IMR-90 (cell line): ENCODE data around the gene ATG101. TPM values are rescaled to one million over a fixed set of nuclear protein-coding genes. Genes with fewer than 3 reads are reported as not detected.

ENCODE experiments used
- ATAC-seq: fragments of 200-7000 bp; cut with Tn5 transposase; 2 replicates; pipeline ENCODE4 v1.9.1; 2020; ENCODE audit warnings: low read depth, mild to moderate bottlenecking, moderate library complexity
- BruUV-seq: library from RNA; stranded (reverse); fragments of 400-500 nt; replicated peaks from 2 replicates; lab custom pipeline; 2021; lab: Mats Ljungman, UMichigan
- CTCF ChIA-PET: fragments of 300-600 bp; formaldehyde crosslinking; extraction: SDS; loops from one replicate; lab custom pipeline; 2021; ENCODE audit warnings: antibody characterized with exemption; lab: Yijun Ruan, JAX
- POLR2A ChIA-PET: fragments of 300-600 bp; sonication (Branson Sonifier 250); formaldehyde crosslinking; loops from one replicate; lab custom pipeline; 2022; ENCODE audit warnings: antibody characterized with exemption; ENCODE audit not compliant: unreplicated experiment; lab: Charles Lee
- DNase-seq: peaks from one replicate; pipeline ENCODE4 v3.0.0; 2013
- H2AFZ ChIP-seq: replicated peaks from 2 replicates; pipeline ENCODE3; 2013; ENCODE audit warnings: low read length, mild to moderate bottlenecking; ENCODE audit not compliant: poor library complexity
- H2AK5ac ChIP-seq: 2 replicates; pipeline ENCODE4 v1.6.1; 2013; ENCODE audit warnings: low read depth, low read length, inconsistent platforms
- H2AK9ac ChIP-seq: replicated peaks from 2 replicates; pipeline ENCODE3; 2013; ENCODE audit warnings: mild to moderate bottlenecking, low read depth, low read length, moderate library complexity; ENCODE audit not compliant: poor library complexity
- H2BK120ac ChIP-seq: 2 replicates; pipeline ENCODE4 v1.6.1; 2013; ENCODE audit warnings: low read depth, low read length, inconsistent platforms
- H2BK15ac ChIP-seq: 3 replicates; pipeline ENCODE4 v1.6.1; 2013; ENCODE audit warnings: low read depth, low read length, inconsistent platforms
- H2BK20ac ChIP-seq: 2 replicates; pipeline ENCODE4 v1.6.1; 2013; ENCODE audit warnings: low read depth, mild to moderate bottlenecking, inconsistent platforms, low read length, moderate library complexity
- H2BK5ac ChIP-seq: 2 replicates; pipeline ENCODE4 v1.6.1; 2013; ENCODE audit warnings: mild to moderate bottlenecking, low read depth, low read length, inconsistent platforms; ENCODE audit not compliant: poor library complexity, severe bottlenecking
- H3K14ac ChIP-seq: replicated peaks from 2 replicates; pipeline ENCODE4 v1.6.1; 2013; ENCODE audit warnings: low read depth, low read length, inconsistent platforms
- H3K18ac ChIP-seq: 2 replicates; pipeline ENCODE4 v1.6.1; 2013; ENCODE audit warnings: low read depth, low read length, control low read depth
- H3K23ac ChIP-seq: 2 replicates; pipeline ENCODE4 v1.6.1; 2013; ENCODE audit warnings: low read depth, low read length, inconsistent platforms
- H3K27ac ChIP-seq: 2 replicates; pipeline ENCODE4 v1.5.1; 2013; ENCODE audit warnings: mild to moderate bottlenecking, control low read depth, low read length; ENCODE audit not compliant: insufficient read depth
- H3K27me3 ChIP-seq: 2 replicates; pipeline ENCODE4 v1.6.1; 2013; ENCODE audit warnings: low read length; ENCODE audit not compliant: control insufficient read depth, insufficient read depth
- H3K36me3 ChIP-seq: 2 replicates; pipeline ENCODE4 v1.6.1; 2013; ENCODE audit warnings: low read length, mixed read lengths; ENCODE audit not compliant: control insufficient read depth, insufficient read depth
- H3K4ac ChIP-seq: 2 replicates; pipeline ENCODE4 v1.6.1; 2013; ENCODE audit warnings: low read depth, low read length, inconsistent platforms
- H3K4me1 ChIP-seq: 2 replicates; pipeline ENCODE4 v1.6.1; 2013; ENCODE audit warnings: low read length, mixed read lengths; ENCODE audit not compliant: control insufficient read depth, insufficient read depth
- H3K4me2 ChIP-seq: 2 replicates; pipeline ENCODE4 v1.6.1; 2013; ENCODE audit warnings: low read depth, mild to moderate bottlenecking, control low read depth, low read length, moderate library complexity
- H3K4me3 ChIP-seq: 2 replicates; pipeline ENCODE4 v1.5.1; 2013; ENCODE audit warnings: low read depth, mild to moderate bottlenecking, control low read depth, low read length, moderate library complexity; ENCODE audit not compliant: insufficient read depth
- H3K56ac ChIP-seq: 2 replicates; pipeline ENCODE4 v1.6.1; 2013; ENCODE audit warnings: low read length, inconsistent platforms; ENCODE audit not compliant: insufficient read depth; ENCODE audit errors: extremely low read depth
- H3K79me1 ChIP-seq, 2 experiments: 2 replicates each; pipeline ENCODE4 v1.6.1; 2013; ENCODE audit warnings: low read length in 2 of 2, inconsistent platforms in 1 of 2, low read depth in 1 of 2
- H3K9ac ChIP-seq: 2 replicates; pipeline ENCODE4 v1.6.1; 2013; ENCODE audit warnings: low read depth, low read length, control low read depth
- H3K9me1 ChIP-seq: 2 replicates; pipeline ENCODE4 v1.6.1; 2013; ENCODE audit warnings: low read length, inconsistent platforms; ENCODE audit not compliant: insufficient read depth
- H3K9me3 ChIP-seq: 2 replicates; pipeline ENCODE4 v1.6.1; 2013; ENCODE audit warnings: low read length; ENCODE audit not compliant: control insufficient read depth, insufficient read depth
- H4K20me1 ChIP-seq: 2 replicates; pipeline ENCODE4 v1.6.1; 2013; ENCODE audit warnings: low read length, inconsistent platforms; ENCODE audit not compliant: insufficient read depth
- H4K5ac ChIP-seq: 2 replicates; pipeline ENCODE4 v1.6.1; 2013; ENCODE audit warnings: mild to moderate bottlenecking, low read depth, low read length, control low read depth
- H4K8ac ChIP-seq, 2 experiments: 2 replicates each; pipeline ENCODE4 v1.6.1; 2013; ENCODE audit warnings: low read depth in 2 of 2, low read length in 2 of 2, control low read depth in 1 of 2, inconsistent platforms in 1 of 2
- H4K91ac ChIP-seq: 2 replicates; pipeline ENCODE4 v1.6.1; 2013; ENCODE audit warnings: low read depth, low read length, inconsistent platforms; ENCODE audit not compliant: insufficient read depth
- FOS ChIP-seq: fragments of 150-350 bp; IDR thresholded peaks from 2 replicates; pipeline ENCODE4 v1.6.1; 2016; ENCODE audit warnings: low read depth, low read length
- MAZ ChIP-seq: IDR thresholded peaks from 2 replicates; pipeline ENCODE4 v1.6.1; 2012; ENCODE audit warnings: low read depth, mild to moderate bottlenecking, low read length, improper control_type of control experiment, moderate library complexity, borderline replicate concordance
- POLR2A ChIP-seq: IDR thresholded peaks from 2 replicates; pipeline ENCODE4 v1.6.1; 2012; ENCODE audit warnings: mild to moderate bottlenecking, low read depth, low read length
- RAD21 ChIP-seq: IDR thresholded peaks from 2 replicates; pipeline ENCODE4 v1.6.1; 2012; ENCODE audit warnings: low read length, improper control_type of control experiment
- SMC3 ChIP-seq: fragments of 150-350 bp; IDR thresholded peaks from 2 replicates; pipeline ENCODE4 v1.6.1; 2016; ENCODE audit warnings: low read depth, mild to moderate bottlenecking, antibody characterized with exemption, low read length, moderate library complexity
- WGBS, 2 experiments: methylation state at CpG; one replicate each; pipeline versions ENCODE4 v1.1.5 to v1.1.7; 2013; ENCODE audit warnings: missing lambda C conversion rate in 2 of 2; ENCODE audit not compliant: insufficient read length in 1 of 2; ENCODE audit errors: extremely low coverage in 2 of 2; 5-methylcytosine and 5-hydroxymethylcytosine counted together
- dilution Hi-C: fragments of 300-500 bp; cut with HindIII; formaldehyde crosslinking; loops from one replicate; pipeline ENCODE4 v1.14.3; 2018; ENCODE audit warnings: low sequenced_read_pairs; ENCODE audit not compliant: unreplicated experiment
- in situ Hi-C: fragments of 300-500 bp; cut with MboI; formaldehyde crosslinking; loops from 3 replicates; pipeline ENCODE4 v1.14.3; 2019; ENCODE audit warnings: low sequenced_read_pairs, inconsistent platforms, mixed read lengths
- intact Hi-C: fragments of 100-400 bp; cut with micrococcal nuclease; formaldehyde crosslinking; loops from 2 replicates; pipeline ENCODE4 v1.10.0; 2022
- polyA plus RNA-seq, 3 experiments: library from polyadenylated mRNA; depleted of rRNA; stranded (reverse); fragments of >200 nt; gene quantifications; 2 replicates each; pipeline ENCODE4 v1.2.3, GENCODE V29; 2012; ENCODE audit warnings: low replicate concordance in 1 of 3
- total RNA-seq: library from RNA; depleted of rRNA; stranded (reverse); fragments of >200 nt; gene quantifications from 2 replicates; pipeline ENCODE4 v1.2.3, GENCODE V29; 2012
- TF ChIP-seq, protein P1 (sequence below): fragments of 150-350 bp; IDR thresholded peaks from 2 replicates; pipeline ENCODE4 v1.6.1; 2017; ENCODE audit warnings: mild to moderate bottlenecking, antibody characterized with exemption, low read length, low read depth
- TF ChIP-seq, protein P2 (sequence below): conservative IDR thresholded peaks from 2 replicates; pipeline ENCODE4 v1.5.1; 2012; ENCODE audit warnings: mild to moderate bottlenecking, low read depth, low read length, improper control_type of control experiment
- TF ChIP-seq, protein P3 (sequence below): fragments of 150-350 bp; IDR thresholded peaks from 2 replicates; pipeline ENCODE4 v1.6.1; 2016; ENCODE audit warnings: low read depth, mild to moderate bottlenecking, low read length, moderate library complexity, borderline replicate concordance

Gene ATG101
- total and polyA plus RNA-seq, 2 of the 4 experiments (the other 2 are of a cell fraction): 93.9 to 167 TPM

DNA sequence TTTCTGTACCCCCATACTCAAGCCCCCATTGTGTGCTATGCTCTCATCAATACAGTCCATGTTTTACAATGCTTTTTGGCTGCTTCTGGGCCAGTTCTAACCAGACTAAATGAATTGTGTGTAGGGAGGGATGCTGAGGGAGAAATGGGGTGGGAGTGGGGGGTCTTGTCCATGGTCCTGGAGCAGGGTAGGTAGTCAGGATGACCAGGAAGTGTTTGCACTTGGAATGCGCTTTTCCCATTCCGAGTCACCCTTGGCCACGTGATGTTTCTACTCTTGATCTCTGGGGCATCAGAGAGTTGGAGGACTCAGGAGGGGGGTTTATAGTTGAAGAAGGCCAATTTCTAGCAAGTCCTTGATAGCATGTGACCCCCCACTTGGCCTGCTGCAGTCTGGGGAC lies 8.5 kb downstream of the ATG101 start (continued):
- TF ChIP-seq, protein P1, sequence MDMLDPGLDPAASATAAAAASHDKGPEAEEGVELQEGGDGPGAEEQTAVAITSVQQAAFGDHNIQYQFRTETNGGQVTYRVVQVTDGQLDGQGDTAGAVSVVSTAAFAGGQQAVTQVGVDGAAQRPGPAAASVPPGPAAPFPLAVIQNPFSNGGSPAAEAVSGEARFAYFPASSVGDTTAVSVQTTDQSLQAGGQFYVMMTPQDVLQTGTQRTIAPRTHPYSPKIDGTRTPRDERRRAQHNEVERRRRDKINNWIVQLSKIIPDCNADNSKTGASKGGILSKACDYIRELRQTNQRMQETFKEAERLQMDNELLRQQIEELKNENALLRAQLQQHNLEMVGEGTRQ: no peak
- no peak for TF ChIP-seq MAZ

DNA sequence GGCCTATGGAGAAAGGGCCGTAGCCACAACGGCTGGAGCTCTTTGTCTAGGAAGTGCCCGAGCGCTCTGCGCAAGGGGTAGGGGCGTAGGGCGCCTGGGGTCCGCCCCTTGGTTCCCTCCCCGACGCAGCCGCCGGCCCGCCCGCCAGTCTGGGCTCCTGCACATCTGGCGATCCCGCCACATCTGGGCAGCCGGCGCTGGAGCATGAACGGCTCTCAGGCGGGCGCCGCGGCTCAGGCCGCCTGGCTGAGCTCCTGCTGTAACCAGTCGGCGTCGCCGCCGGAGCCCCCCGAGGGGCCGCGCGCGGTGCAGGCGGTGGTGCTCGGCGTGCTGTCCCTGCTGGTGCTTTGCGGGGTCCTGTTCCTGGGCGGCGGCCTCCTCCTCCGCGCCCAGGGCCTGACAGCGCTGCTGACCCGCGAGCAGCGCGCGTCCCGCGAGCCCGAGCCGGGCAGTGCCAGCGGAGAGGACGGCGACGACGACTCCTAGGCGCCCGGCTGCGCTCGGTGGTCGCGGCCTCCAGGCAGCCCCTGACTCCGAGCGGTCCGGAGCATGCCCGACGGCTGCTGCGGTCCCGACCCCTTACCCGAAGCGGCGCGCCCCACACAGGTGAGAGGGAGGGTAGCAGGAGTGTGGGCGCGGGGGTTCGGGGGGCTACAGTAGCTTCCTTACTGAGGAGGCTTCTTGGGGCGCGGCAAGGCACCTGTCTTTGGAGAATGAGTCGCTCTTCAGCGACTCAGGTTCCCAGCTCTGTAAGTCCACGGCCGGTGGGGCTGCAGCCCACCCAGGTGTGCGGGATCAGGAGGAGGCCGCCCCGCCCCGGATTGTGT lies 10.0 kb downstream of the ATG101 start, which contains the start of gene SMIM41:
SMIM41 (plus strand) TSS at position 129 of the 827 bp plus-strand sequence; CDS start at position 205, 76 bp downstream.
- ChIA-PET POLR2A (no interaction called here), CTCF (interaction anchor here (0.6 to 4.2 kb wide), 2 partner anchors 54 to 185 kb away, joined by 3 to 55 read pairs; no protein-coding TSS in a partner anchor)
- Histone ChIP-seq H2BK15ac (no peak within 1 kb of the TSS), H4K20me1 (peaks cover 59% of the 10 kb centered on the region), H3K9me3 (no peaks in the 10 kb centered on the region), H3K9me1 (peaks cover 16% of the 10 kb centered on the region), H3K56ac (no peak within 1 kb of the TSS), H2AK5ac (peak within 1 kb of the TSS; percentile 78), H3K4me3 (no peak within 1 kb of the TSS), H3K9ac (peak within 1 kb of the TSS; percentile 13; the same call in 1 of the 2 replicates), H2BK5ac (no peak within 1 kb of the TSS), H3K79me1 (peaks cover 22 to 63% of the 10 kb centered on the region in 2 experiments), H3K4me2 (no peak within 1 kb of the TSS), H3K23ac (peak within 1 kb of the TSS; percentile 68), H3K18ac (no peak within 1 kb of the TSS; the same call in 1 of the 2 replicates), H2AFZ (no peak within 1 kb of the TSS), H3K36me3 (peaks cover 38% of the 10 kb centered on the region), H2BK20ac (no peak within 1 kb of the TSS), H2AK9ac (peak within 1 kb of the TSS; percentile 68), H4K8ac (no peak within 1 kb of the TSS), H3K14ac (0 out of 2 replicates have a peak within 1 kb of the TSS, but pooled peaks have one; percentile 3), H4K91ac (peak within 1 kb of the TSS; percentile 58; the same call in 1 of the 2 replicates), H3K4me1 (peaks cover 36% of the 10 kb centered on the region), H3K4ac (peak within 1 kb of the TSS; percentile 66), H2BK120ac (no peak within 1 kb of the TSS), H3K27ac (peak within 1 kb of the TSS; percentile 66; the same call in 1 of the 2 replicates), H3K27me3 (no peaks in the 10 kb centered on the region), H4K5ac (peak within 1 kb of the TSS; percentile 36; the same call in 1 of the 2 replicates)
- BruUV-seq: no TSS peak
- intact Hi-C loops: no loop called here
- in situ Hi-C loops: loop anchor here (5.0 kb wide), 1 partner anchor 52 kb away; no protein-coding TSS in a partner anchor
- WGBS, 2 experiments: 51% methylated on average over 34 of the region's 87 CpGs; no CpG with 5 or more reads in 1 of the 2 experiments
- ATAC-seq (no peak), DNase-seq (no peak)
- dilution Hi-C loops: no loop called here
- TF ChIP-seq POLR2A (peak; percentile 10; the same call in 1 of the 2 replicates), SMC3 (no peak), RAD21 (no peak), FOS (no peak)
- TF ChIP-seq, protein P2, sequence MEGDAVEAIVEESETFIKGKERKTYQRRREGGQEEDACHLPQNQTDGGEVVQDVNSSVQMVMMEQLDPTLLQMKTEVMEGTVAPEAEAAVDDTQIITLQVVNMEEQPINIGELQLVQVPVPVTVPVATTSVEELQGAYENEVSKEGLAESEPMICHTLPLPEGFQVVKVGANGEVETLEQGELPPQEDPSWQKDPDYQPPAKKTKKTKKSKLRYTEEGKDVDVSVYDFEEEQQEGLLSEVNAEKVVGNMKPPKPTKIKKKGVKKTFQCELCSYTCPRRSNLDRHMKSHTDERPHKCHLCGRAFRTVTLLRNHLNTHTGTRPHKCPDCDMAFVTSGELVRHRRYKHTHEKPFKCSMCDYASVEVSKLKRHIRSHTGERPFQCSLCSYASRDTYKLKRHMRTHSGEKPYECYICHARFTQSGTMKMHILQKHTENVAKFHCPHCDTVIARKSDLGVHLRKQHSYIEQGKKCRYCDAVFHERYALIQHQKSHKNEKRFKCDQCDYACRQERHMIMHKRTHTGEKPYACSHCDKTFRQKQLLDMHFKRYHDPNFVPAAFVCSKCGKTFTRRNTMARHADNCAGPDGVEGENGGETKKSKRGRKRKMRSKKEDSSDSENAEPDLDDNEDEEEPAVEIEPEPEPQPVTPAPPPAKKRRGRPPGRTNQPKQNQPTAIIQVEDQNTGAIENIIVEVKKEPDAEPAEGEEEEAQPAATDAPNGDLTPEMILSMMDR: no peak
- TF ChIP-seq, protein P3, sequence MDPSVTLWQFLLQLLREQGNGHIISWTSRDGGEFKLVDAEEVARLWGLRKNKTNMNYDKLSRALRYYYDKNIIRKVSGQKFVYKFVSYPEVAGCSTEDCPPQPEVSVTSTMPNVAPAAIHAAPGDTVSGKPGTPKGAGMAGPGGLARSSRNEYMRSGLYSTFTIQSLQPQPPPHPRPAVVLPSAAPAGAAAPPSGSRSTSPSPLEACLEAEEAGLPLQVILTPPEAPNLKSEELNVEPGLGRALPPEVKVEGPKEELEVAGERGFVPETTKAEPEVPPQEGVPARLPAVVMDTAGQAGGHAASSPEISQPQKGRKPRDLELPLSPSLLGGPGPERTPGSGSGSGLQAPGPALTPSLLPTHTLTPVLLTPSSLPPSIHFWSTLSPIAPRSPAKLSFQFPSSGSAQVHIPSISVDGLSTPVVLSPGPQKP: no peak
